Measurements from ENCODE around the gene METTL16.

DNA sequence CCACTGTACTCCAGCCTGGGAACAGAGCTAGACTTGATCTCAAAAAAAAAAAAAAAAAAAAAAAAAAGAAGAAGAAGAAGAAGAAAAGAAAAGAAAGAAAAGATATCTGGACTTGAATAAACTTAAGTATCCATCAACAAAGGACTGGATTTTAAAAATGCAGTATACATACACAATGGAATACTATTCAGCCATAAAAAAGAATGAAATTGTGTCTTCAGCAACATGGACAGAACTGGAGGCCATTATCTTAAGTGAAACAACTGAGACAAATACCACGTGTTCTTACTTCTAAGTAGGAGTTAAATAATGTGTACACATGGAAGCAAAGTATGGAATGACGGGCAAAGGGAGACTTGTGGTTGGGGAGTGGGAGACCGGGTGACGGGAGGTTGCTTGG, 70.8 kb downstream of the METTL16 start:
- TF ChIP-seq RAD21 (CRISPR knock-in tag; conservative IDR thresholded peaks at IDR 0.05 in 1 of 2, IDR thresholded peaks at IDR 0.05 in 1 of 2) (no peak), EHMT2 (IDR thresholded peaks at IDR 0.05) (no peak), TBL1XR1 (IDR thresholded peaks at IDR 0.05; ENCODE audit: low read length in 2 of 2) (no peak), NR4A1 (CRISPR knock-in tag; IDR thresholded peaks at IDR 0.05) (no peak), NR4A1 (tag; IDR thresholded peaks at IDR 0.05) (no peak)
- TF ChIP-seq, protein P1, sequence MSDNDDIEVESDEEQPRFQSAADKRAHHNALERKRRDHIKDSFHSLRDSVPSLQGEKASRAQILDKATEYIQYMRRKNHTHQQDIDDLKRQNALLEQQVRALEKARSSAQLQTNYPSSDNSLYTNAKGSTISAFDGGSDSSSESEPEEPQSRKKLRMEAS (CRISPR knock-in tag; IDR thresholded peaks at IDR 0.05) = no peak
- TF ChIP-seq, protein P2, sequence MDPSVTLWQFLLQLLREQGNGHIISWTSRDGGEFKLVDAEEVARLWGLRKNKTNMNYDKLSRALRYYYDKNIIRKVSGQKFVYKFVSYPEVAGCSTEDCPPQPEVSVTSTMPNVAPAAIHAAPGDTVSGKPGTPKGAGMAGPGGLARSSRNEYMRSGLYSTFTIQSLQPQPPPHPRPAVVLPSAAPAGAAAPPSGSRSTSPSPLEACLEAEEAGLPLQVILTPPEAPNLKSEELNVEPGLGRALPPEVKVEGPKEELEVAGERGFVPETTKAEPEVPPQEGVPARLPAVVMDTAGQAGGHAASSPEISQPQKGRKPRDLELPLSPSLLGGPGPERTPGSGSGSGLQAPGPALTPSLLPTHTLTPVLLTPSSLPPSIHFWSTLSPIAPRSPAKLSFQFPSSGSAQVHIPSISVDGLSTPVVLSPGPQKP (CRISPR knock-in tag; IDR thresholded peaks at IDR 0.05) = no peak

Measured in K562 (cell line).